BLaER1 (cell line): ENCODE measurements around the gene OR51B2.
"Not testable (repeated sequence)": the region's sequence is repeated elsewhere in the genome, so short reads cannot be mapped to it uniquely, and the experiment has no call there.

Experiments
- H3K27ac ChIP-seq: shearing (Covaris generic); formaldehyde crosslinking; 2 replicates; pipeline ENCODE4 v1.8.1; 2022
- H3K27me3 ChIP-seq: shearing (Covaris generic); formaldehyde crosslinking; 2 replicates; pipeline ENCODE4 v1.8.1; 2022
- H3K36me3 ChIP-seq: shearing (Covaris generic); formaldehyde crosslinking; 2 replicates; pipeline ENCODE4 v1.8.1; 2022
- H3K4me1 ChIP-seq: shearing (Covaris generic); formaldehyde crosslinking; 2 replicates; pipeline ENCODE4 v1.8.1; 2022
- H3K4me2 ChIP-seq: shearing (Covaris generic); formaldehyde crosslinking; 2 replicates; pipeline ENCODE4 v1.8.1; 2022
- H3K4me3 ChIP-seq: shearing (Covaris generic); formaldehyde crosslinking; 2 replicates; pipeline ENCODE4 v1.8.1; 2022
- H3K9ac ChIP-seq: shearing (Covaris generic); formaldehyde crosslinking; 2 replicates; pipeline ENCODE4 v1.8.1; 2022
- H3K9me3 ChIP-seq: shearing (Covaris generic); formaldehyde crosslinking; 2 replicates; pipeline ENCODE4 v1.8.1; 2022
- H4K20me1 ChIP-seq: shearing (Covaris generic); formaldehyde crosslinking; 2 replicates; pipeline ENCODE4 v1.8.1; 2022
- Cebpa-rat ChIP-seq: shearing (Covaris generic); IDR thresholded peaks from 2 replicates; pipeline ENCODE4 v1.8.1; 2022

Gene OR51B2

DNA sequence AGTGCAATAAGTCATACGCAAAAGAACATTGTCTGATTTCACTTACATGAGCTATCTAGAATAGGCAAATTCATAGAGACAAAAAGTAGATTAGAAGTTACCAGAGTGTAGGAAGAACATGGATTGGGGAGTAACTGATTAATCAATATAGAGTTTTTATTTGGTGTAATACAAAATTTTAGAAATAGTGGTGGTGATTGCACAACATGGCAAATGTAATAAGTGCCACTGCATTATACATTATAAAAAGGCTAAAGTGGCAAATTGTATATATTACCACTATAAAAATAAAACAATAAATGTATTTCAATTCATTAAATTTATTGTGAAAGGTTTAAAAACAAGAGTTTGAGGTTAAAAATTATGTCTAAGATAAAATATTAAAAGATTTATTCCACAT, 13.7 kb downstream of the OR51B2 start:
- no peaks in the 10 kb centered on the region; the same call in 1 of the 2 replicates for H3K27me3 ChIP-seq
- H3K4me2 ChIP-seq = no peak overlapping the region
- no peaks in the 10 kb centered on the region for H3K9me3 ChIP-seq
- no peak overlapping the region for H3K9ac ChIP-seq
- no peaks in the 10 kb centered on the region for H3K4me1 ChIP-seq
- H3K27ac ChIP-seq = no peak overlapping the region
- no peaks in the 10 kb centered on the region for H3K36me3 ChIP-seq
- no peak for TF ChIP-seq Cebpa-rat
- no peaks in the 10 kb centered on the region for H4K20me1 ChIP-seq
- no peak overlapping the region for H3K4me3 ChIP-seq

DNA sequence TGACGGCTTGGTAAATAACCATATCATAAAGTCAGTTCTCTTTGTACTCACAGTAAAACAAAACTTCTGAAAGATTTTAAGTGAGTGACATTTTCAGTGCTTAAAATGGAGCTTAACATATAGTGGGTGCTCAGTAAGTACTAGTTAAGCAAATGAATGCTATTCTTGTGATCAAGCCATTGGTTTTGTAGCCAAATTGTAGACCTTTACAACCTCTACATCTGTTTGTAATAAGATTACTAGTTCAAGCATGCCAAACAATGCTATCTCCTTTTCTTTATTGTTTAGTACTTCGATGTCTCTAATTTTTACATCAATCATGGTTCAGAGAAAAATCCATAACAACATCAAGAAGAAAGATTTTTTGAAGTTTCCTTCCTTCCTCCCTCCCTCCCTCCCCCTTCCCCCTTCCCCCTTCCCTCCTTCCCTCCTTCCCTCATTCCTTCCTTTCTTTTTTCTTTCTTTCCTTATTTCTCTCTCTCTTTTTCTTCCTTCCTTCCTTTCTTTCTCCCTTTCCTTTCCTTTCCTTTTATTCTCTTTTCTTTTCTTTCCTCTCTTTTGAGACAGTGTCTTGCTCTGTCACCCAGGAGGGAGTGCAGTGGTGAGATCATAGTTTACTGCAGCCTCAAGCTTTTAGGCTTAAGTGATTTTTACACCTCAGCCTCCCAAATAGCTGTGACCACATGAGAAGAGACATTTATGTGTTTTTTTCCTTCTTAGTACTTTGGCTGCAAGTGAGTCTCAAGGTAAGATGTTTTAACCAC, 16.7 kb downstream of the OR51B2 start:
- Histone ChIP-seq H3K9me3 (no peaks in the 10 kb centered on the region), H3K27ac (no peak overlapping the region), H3K4me3 (no peak overlapping the region), H3K4me1 (no peaks in the 10 kb centered on the region), H3K36me3 (no peaks in the 10 kb centered on the region), H3K9ac (no peak overlapping the region), H4K20me1 (no peaks in the 10 kb centered on the region), H3K27me3 (no peaks in the 10 kb centered on the region), H3K4me2 (no peak overlapping the region)
- no peak for TF ChIP-seq Cebpa-rat

DNA sequence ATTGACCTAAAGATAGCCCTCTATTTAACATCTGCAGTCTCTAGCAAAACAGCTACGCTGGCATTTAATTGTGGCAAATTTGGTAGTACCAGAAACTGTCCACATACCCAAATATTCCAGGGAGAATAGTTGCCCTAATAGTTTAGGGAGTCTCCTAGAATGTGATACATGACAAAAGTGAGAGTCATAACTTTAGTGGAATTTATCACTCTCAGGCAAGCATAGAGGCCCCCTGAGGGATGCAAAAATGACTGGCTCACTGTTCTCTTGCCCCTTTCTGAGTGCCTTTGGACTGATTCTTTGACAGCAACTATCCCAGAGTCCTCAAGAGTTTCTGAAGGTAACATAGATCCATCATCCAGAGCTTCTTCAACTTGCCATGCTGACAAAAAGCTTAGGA, 20.1 kb downstream of the OR51B2 start:
- no peak for TF ChIP-seq Cebpa-rat
- no peak overlapping the region for H3K9ac ChIP-seq
- no peaks in the 10 kb centered on the region for H3K4me1 ChIP-seq
- H3K27me3 ChIP-seq = no peaks in the 10 kb centered on the region
- no peak overlapping the region for H3K27ac ChIP-seq
- no peaks in the 10 kb centered on the region for H3K9me3 ChIP-seq
- no peaks in the 10 kb centered on the region for H4K20me1 ChIP-seq
- no peak overlapping the region for H3K4me3 ChIP-seq
- H3K4me2 ChIP-seq = no peak overlapping the region
- no peaks in the 10 kb centered on the region for H3K36me3 ChIP-seq

DNA sequence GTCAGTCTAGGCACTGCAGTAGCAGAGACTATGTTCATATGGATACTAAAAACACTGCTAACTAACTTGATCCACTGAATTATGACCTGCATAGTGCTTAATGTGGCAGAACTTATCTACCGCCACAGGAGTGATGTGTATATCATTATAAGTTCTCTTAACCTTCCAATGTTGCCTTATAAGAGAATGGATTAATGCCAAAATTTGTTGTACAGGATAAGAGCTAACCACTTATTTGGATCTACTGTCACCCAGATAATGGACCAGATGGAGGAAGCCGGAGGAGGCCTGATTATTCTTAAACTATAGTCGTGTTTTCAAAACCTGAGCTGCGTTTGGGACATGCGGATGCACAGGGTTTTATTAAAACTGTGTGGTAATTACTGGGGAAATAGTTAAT, 20.5 kb downstream of the OR51B2 start:
- H3K4me3 ChIP-seq = no peak overlapping the region
- H4K20me1 ChIP-seq = no peaks in the 10 kb centered on the region
- H3K4me2 ChIP-seq = no peak overlapping the region
- no peaks in the 10 kb centered on the region for H3K36me3 ChIP-seq
- no peak overlapping the region for H3K27ac ChIP-seq
- no peaks in the 10 kb centered on the region for H3K4me1 ChIP-seq
- no peaks in the 10 kb centered on the region for H3K27me3 ChIP-seq
- H3K9me3 ChIP-seq = no peaks in the 10 kb centered on the region
- no peak overlapping the region for H3K9ac ChIP-seq
- TF ChIP-seq Cebpa-rat = no peak

DNA sequence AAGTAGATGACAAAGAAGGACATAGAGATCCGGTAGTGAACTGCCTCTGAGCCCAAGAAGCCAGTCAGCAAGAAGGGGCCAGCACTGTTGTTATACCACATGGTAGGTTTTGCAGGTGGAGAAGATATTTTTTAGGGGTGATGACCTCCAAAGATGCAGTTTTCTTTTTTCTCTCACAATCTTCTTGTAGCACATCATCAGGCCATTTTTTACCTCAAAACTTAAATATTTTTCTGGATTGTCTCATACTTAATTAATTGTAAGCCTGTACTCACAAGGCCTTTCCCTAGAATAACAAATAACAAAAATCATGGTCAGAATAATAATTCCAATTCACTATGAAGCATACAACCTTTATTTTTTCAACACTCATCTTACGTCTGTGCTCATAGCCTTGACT, 22.3 kb downstream of the OR51B2 start, which contains the start of gene OR51B4:
TSS of gene OR51B4 (minus strand) at position 101 of the 400 bp plus-strand sequence. CDS start at position 101, 0 bp downstream.
- no peaks in the 10 kb centered on the region for H3K27me3 ChIP-seq
- no peak for TF ChIP-seq Cebpa-rat
- no peak within 1 kb of the TSS for H3K4me3 ChIP-seq
- H3K36me3 ChIP-seq = no peaks in the 10 kb centered on the region
- H3K4me2 ChIP-seq = no peak within 1 kb of the TSS
- no peak within 1 kb of the TSS for H3K27ac ChIP-seq
- no peaks in the 10 kb centered on the region for H4K20me1 ChIP-seq
- H3K9ac ChIP-seq = no peak within 1 kb of the TSS
- H3K4me1 ChIP-seq = no peaks in the 10 kb centered on the region
- H3K9me3 ChIP-seq = no peaks in the 10 kb centered on the region

DNA sequence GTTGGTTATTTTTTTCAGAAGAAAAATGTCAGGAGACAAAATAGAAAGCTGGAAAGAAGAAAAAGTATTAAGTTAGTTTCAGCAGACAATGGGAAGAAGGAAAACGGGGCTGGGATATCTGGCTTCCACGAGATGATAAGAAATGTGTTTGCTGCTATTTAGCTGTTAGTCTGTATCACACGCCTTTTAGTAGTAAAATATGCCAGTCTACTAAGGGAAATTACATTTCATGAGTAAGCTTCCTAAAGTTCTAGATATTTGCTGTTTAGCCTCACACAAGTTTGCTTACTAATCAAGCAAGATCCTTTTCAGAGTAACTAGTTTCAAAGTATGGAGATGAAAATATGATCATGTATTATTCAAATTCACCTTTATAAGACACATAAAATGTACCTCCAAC, 23.8 kb downstream of the OR51B2 start:
- Histone ChIP-seq H3K9ac (no peak overlapping the region), H3K36me3 (no peaks in the 10 kb centered on the region), H3K27me3 (no peaks in the 10 kb centered on the region), H3K4me1 (no peaks in the 10 kb centered on the region), H3K4me3 (no peak overlapping the region), H4K20me1 (no peaks in the 10 kb centered on the region), H3K27ac (no peak overlapping the region), H3K9me3 (no peaks in the 10 kb centered on the region), H3K4me2 (no peak overlapping the region)
- no peak for TF ChIP-seq Cebpa-rat

DNA sequence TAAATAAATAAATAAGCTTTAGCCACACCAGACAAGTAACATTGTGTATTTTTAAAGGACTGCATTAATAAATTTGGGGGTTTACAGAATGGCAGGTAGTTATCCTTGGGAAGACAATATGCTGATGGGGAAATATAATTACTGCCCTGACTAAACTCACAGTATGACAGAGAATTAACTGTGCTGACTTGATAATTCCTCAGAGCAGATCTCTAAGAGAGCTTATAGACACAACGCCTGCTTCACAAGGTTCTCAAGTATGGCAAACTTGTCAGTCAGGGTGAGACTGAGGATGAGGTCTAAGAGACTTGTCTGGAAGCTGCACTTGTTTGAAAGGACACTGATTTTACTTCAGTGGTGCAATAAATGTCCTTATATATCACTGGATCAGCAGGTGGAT, 25.6 kb downstream of the OR51B2 start:
- no peaks in the 10 kb centered on the region for H3K27me3 ChIP-seq

DNA sequence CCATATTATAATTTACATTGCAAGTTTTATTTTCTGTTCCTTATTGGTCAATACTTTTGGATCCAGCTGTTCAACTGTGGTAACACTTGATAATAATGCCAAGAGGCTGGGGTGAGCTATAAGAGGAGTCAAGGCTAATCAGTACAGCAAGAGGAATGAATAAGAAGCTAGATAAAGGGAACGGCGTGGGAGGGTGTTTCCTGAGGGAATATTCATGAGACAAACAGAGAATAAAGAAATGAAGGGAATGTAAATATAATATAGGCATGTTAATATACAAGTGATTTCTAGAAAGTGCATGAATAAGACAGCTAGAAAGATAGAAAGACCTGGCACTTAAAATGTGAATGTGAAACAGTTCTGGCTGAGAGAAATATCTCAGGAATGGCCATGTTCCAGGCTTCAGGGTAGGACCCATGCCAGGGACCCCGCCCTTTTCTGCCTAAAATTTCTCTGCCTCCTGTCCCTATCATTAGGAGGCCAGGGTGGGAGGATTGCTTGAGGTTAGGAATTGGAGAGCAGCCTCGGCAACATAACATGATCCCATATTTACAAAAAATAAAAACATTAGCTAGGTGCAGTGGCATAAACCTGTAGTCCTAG, 26.3 kb downstream of the OR51B2 start:
- TF ChIP-seq Cebpa-rat = no peak
- H3K27ac ChIP-seq = no peak overlapping the region

More for the DNA sequence above, 25.6 kb downstream of the OR51B2 start:
- Histone ChIP-seq H3K27ac (no peak overlapping the region), H3K36me3 (no peaks in the 10 kb centered on the region), H3K9me3 (peaks cover 7% of the 10 kb centered on the region; the same call in 1 of the 2 replicates), H3K4me1 (no peaks in the 10 kb centered on the region), H4K20me1 (no peaks in the 10 kb centered on the region), H3K4me2 (no peak overlapping the region), H3K4me3 (no peak overlapping the region), H3K9ac (no peak overlapping the region)
- no peak for TF ChIP-seq Cebpa-rat

GRCh38 chr11:5294342-5294995, 29.6 kb downstream of the OR51B2 start:
- not testable (repeated sequence) for H3K9me3 ChIP-seq, H3K36me3 ChIP-seq, H3K9ac ChIP-seq, H3K4me3 ChIP-seq, H4K20me1 ChIP-seq, H3K4me2 ChIP-seq, H3K4me1 ChIP-seq, H3K27me3 ChIP-seq, H3K27ac ChIP-seq

More for the DNA sequence above, 26.3 kb downstream of the OR51B2 start:
- Histone ChIP-seq H3K4me2 (no peak overlapping the region), H3K4me1 (no peaks in the 10 kb centered on the region), H3K4me3 (no peak overlapping the region), H3K27me3 (no peaks in the 10 kb centered on the region), H3K9me3 (peaks cover 7% of the 10 kb centered on the region; the same call in 1 of the 2 replicates), H3K9ac (no peak overlapping the region), H3K36me3 (no peaks in the 10 kb centered on the region), H4K20me1 (no peaks in the 10 kb centered on the region)

- Histone ChIP-seq H3K36me3 (no peaks in the 10 kb centered on the region), H3K4me3 (no peak overlapping the region), H3K4me1 (no peaks in the 10 kb centered on the region), H3K4me2 (no peak overlapping the region), H3K9me3 (peaks cover 7% of the 10 kb centered on the region; the same call in 1 of the 2 replicates), H4K20me1 (no peaks in the 10 kb centered on the region), H3K27ac (no peak overlapping the region), H3K27me3 (no peaks in the 10 kb centered on the region), H3K9ac (no peak overlapping the region)
- TF ChIP-seq Cebpa-rat = no peak
Observed at GRCh38 chr11:5293028-5293427, 31.1 kb downstream of the OR51B2 start.
